PFSK-1 (cell line): ENCODE data around the gene ZNF235.

Experiments used
- FOXP2 ChIP-seq: optimal IDR thresholded peaks from 2 replicates; pipeline ENCODE3; 2011; ENCODE audit warnings: borderline replicate concordance, control low read depth, inconsistent platforms; ENCODE audit not compliant: insufficient read depth; ENCODE audit errors: extremely low read length, extremely low read depth
- POLR2AphosphoS5 ChIP-seq: IDR thresholded peaks from 2 replicates; pipeline ENCODE4 v1.6.1; 2012; ENCODE audit warnings: low read depth, mild to moderate bottlenecking, control low read depth, low read length, moderate library complexity
- REST ChIP-seq, 2 experiments: IDR thresholded peaks; 2 replicates each; pipeline versions ENCODE4 v1.6.1 to v1.8.0; 2011 to 2012; ENCODE audit warnings: low read depth in 2 of 2, low read length in 2 of 2, control low read depth in 1 of 2, inconsistent platforms in 1 of 2, mild to moderate bottlenecking in 1 of 2, moderate library complexity in 1 of 2; ENCODE audit not compliant: insufficient read depth in 1 of 2
- SIN3A ChIP-seq: IDR thresholded peaks from 2 replicates; pipeline ENCODE4 v1.6.1; 2012; ENCODE audit warnings: mild to moderate bottlenecking, low read length, moderate library complexity, borderline replicate concordance; ENCODE audit not compliant: insufficient read depth
- TAF1 ChIP-seq: IDR thresholded peaks from 2 replicates; pipeline ENCODE4 v1.6.1; 2012; ENCODE audit warnings: low read length, control low read depth, borderline replicate concordance; ENCODE audit not compliant: insufficient read depth

ZNF235 gene

DNA sequence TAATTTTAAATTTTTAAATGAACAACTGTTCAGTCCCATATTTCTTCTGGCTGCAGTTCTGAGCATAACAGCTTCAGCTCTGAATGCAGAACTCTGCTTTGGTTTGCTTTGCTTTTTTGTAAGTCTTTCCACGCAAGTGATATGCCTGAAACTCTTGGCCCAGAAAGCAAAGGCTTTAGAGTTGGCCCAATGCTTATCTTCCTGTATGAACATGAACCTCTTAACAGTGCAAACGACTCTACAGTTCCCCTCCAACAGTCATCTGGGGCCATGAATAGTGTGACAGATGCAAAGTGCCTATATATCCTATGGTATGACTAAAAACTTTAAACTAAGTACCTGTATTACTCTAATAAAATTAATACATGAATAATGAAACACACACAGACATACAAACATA lies 37.0 kb upstream of the ZNF235 start:
- TF ChIP-seq REST (IDR thresholded peaks at IDR 0.05; ENCODE audit: insufficient read depth in 1 of 2, low read depth in 2 of 2, low read length in 2 of 2) (no peak), FOXP2 (no peak), TAF1 (no peak), POLR2AphosphoS5 (no peak), SIN3A (no peak)

GRCh38 chr19:44332145-44332544 lies 27.3 kb upstream of the ZNF235 start:
- no peak for TF ChIP-seq POLR2AphosphoS5
- TF ChIP-seq SIN3A, result no peak
- no peak for TF ChIP-seq REST (IDR thresholded peaks at IDR 0.05; ENCODE audit: insufficient read depth in 1 of 2, low read depth in 2 of 2, low read length in 2 of 2)
- TF ChIP-seq FOXP2, result no peak
- no peak for TF ChIP-seq TAF1

GRCh38 chr19:44315883-44316282 lies 11.1 kb upstream of the ZNF235 start:
- TF ChIP-seq REST (IDR thresholded peaks at IDR 0.05; ENCODE audit: insufficient read depth in 1 of 2, low read depth in 2 of 2, low read length in 2 of 2), result no peak
- no peak for TF ChIP-seq SIN3A
- no peak for TF ChIP-seq POLR2AphosphoS5
- TF ChIP-seq FOXP2, result no peak
- no peak for TF ChIP-seq TAF1

GRCh38 chr19:44313231-44313630 lies 8.4 kb upstream of the ZNF235 start:
- TF ChIP-seq REST (IDR thresholded peaks at IDR 0.05; ENCODE audit: insufficient read depth in 1 of 2, low read depth in 2 of 2, low read length in 2 of 2) (no peak), POLR2AphosphoS5 (no peak), TAF1 (no peak), FOXP2 (no peak), SIN3A (no peak)

- TF ChIP-seq REST (IDR thresholded peaks at IDR 0.05; ENCODE audit: insufficient read depth in 1 of 2, low read depth in 2 of 2, low read length in 2 of 2), result no peak
- no peak for TF ChIP-seq SIN3A
- TF ChIP-seq FOXP2, result no peak
- TF ChIP-seq TAF1, result no peak
- TF ChIP-seq POLR2AphosphoS5, result no peak
Measured at GRCh38 chr19:44308011-44308410, 3.2 kb upstream of the ZNF235 start.
